GM21528 (cell line): ENCODE data around the gene RFK.
"Not testable (repeated sequence)": the region's sequence is repeated elsewhere in the genome, so short reads cannot be mapped to it uniquely, and the experiment has no call there.

Experiments
- ATAC-seq: cut with Tn5 transposase; IDR thresholded peaks from one replicate; pipeline ENCODE4 v1.9.1; 2021; ENCODE audit warnings: mild to moderate bottlenecking, moderate library complexity; ENCODE audit not compliant: unreplicated experiment, low FRiP score

RFK gene

DNA sequence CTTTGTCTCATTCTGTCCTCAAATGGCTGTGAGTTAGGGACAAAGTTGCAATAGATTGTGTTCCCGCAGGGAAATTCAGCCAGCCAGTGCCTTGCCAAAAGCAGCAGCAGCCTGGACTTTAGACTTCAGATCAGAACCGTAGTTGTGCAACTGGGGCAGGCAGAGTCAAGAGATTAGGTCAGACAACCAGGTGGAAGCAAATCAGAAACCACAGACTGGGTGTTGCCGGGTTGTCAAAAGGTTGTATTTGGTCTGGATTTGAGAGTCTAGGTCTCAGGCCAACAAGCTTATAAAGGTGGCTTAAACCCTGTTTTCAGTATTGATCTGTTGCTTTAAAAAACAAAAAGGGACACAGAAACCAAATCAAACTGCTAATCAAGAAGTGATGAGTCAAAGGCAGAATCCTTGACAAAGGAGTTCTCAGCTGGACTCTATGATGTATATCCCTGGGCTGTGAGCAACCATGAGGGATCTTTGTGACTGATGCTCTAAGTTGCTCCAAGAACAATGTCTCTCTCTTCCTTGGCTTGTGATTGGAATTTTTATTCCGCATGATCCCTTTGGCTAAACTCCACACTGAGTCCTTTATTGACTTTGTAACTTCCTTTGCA lies 20.9 kb downstream of the RFK start:
- no peak for ATAC-seq

DNA sequence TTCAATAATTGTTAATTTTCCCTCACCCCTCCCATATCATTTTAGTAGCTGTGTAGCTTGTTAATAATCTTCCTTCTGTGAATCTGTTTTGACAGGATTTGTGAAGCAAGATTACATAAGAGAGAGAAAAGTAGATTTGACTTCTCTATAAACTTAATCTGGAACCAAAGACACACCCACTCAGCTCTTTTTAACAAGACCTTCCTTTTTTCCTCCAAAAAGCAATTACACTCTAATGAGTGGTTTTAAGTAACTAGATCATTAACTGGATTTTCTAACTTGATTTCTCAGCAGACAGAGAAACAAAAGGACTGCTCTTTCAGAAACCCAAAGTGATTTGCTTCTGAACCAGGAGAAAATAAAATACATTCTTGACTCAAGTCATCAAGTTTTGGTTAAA lies 21.9 kb downstream of the RFK start:
- ATAC-seq: no peak

DNA sequence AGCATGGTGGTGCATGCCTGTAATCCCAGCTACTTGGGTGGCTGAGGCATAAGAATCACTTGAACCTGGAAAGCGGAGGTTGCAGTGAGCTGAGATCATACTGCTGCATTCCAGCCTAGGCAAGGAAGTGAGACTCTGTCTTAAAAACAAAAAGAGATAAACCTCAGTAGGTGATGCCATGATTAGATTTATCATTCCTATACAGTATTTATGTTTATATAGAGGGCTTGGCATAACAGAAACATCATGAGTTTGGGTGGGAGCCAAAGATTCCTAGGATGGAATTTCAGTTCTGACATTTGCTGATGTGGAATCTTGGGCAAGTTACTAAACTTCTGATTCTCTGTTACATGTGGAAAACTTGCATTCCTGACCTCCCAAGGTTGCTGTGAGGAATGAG lies 22.3 kb downstream of the RFK start:
- ATAC-seq: no peak

DNA sequence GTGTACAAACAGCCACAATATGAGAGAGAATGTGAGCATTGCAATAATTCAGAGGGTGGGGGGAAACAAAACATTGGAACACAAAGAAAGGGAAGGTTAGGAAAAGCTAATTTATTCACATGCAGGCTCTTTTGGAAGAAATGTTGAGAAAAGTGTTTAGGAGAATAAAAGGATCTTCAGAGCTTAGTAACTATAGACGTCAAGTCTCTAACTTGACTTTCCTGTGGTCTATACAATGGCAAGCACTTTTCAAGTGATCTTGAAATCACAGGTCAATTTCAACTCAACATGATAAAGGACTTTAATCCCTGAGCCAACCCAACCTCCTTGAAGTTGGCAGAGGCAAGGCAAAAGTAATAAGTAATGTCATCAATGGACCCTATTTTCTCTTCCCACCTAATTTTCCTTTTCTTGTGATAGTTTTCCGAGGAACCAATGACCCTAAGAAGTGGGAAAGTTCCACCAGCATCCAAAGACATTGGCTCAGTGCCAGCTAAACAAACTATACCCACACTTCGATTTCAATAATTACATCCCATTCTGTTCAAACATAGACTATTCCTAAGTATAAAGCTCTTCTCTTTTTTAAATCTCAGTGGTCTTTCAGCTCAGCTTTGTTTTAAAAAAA lies 23.7 kb downstream of the RFK start:
- ATAC-seq: no peak

DNA sequence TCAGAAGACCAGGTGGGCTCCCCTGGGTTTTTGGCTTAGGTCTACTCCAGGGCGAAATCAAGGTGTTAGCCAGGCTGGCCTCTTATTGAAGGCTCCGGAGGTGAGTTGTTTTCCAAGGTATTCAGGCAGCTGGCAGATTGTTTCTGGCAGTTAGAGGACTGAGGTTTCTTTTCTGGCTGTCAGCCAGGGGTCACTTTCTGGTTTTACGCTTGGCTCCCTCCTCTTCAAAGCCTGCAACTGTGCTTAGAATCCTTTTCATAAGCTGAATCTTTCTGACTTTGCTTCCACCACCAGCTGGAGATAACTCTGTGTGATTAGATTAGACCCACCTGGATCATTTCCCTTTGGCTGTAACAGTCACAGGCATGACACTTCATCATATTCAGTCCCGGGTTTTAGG lies 24.6 kb downstream of the RFK start:
- no peak for ATAC-seq

DNA sequence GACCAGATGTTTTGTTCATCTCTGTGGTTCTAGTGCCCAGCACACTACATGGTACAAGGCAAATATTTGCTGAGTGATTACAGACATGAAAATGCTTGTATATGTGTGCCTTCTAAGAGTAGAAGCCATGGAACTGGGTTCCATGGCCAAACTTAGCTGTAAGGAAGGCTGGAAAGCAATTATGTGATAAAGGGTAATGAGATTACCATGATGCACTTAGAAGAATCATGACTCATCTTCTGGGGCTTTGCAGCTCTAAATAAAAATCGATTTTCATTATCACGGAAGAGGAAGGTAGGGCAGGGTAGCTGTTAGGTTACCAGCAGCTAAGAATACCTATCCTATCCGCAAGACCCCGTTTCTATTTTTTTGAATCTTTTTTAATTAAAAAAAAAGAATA lies 28.0 kb downstream of the RFK start:
- ATAC-seq: no peak

DNA sequence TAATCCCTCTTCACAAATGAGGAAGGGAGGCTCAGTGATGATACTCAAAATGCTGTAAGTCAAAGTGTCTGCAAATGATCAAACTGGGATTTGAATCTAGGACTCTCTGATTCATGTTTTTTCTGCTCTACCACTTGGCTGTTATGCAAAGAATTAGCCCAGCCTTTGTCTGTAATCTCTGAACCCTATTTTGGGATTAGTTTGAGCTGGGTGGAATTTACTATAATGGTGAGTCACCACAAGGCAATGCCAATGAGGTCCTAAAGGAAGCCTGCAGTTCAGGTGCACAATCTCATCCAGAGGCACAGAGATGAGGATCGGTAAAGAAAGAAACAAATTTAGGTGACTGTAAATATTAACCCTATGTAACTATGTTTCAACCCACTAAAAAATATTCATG lies 29.2 kb downstream of the RFK start:
- ATAC-seq: no peak

DNA sequence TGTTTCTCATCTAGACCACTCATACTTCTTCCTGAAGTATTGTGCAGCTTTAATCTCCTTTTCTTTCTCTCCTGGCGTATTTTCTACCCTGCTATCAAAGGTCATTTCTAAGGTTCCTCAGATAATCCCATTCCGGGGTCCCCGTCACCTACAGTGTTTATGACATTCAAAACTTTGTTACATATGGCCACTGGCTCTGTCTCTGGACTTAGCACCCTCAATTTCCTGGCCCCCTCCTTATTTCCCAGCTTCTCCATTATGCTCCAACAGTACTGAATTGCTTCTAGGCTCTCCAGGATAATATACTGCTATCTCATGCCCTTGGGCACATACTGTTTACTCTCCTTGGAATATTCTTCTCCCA lies 31.2 kb downstream of the RFK start:
- ATAC-seq: no peak

DNA sequence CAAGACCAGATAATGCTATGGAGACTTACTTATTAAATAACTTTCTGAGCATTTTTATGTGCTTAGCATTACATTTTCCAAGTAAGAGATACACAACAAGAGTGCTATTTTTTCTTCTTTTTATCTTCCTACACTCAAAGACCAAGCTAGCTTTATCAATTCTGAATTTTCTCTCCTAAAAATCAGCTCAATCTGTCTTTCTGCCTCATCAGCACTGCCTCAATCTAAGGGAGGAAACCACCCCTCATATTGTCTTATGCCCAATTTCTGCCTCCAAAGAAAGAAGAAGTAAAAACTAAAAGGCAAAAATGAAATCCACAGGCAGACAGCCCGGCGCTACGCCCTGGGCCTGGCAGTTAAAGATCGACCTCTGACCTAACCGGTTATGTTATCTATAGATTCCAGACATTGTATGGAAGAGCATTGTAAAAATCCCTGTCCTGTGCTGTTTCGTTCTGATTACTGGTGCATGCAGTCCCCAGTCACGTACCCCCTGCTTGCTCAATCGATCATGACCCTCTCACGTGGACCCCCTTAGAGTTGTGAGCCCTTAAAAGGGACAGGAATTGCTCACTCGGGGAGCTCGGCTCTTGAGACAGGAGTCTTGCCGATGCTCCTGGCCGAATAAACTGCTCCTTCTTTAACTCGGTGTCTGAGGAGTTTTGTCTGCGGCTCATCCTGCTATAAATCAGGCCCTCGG lies 31.7 kb downstream of the RFK start:
- ATAC-seq: not testable (repeated sequence)

DNA sequence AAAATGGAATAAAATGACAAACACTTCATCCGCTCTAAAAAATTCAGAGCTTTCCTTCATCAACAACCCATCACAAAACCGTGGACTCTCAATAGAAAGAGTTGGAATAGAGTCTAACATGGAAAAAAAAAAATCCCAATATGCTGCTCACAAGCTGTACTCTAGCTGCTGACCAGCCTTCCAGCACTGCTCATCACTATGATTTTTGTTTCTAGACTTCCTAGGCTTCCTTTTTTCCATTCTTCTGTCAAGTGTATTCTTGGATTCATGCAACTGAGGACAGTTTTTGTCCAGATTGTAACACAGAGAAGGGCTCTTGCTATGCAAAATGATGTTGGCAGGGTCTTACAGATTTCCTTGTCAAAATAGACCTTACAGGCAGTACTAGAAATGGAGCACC lies 34.5 kb downstream of the RFK start:
- no peak for ATAC-seq

DNA sequence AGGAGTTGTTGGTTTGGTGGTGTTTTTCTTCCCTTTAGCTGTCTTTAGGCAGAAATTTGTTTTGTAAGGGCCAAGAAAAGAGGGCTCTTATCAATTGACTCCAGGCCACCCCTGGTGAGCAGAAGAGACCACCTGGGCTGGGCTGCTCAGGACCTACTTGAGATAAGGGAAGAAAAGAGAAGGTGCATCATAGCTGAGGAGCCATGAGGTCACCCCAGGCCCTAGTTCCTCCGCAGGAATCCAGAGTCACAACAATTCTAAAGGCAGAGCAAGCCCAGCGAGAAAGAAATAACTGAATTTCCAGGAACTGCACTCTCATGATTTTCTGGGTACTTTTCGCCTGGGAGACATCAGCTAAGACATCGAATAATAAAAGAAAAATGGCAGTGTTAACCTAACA lies 34.9 kb downstream of the RFK start:
- ATAC-seq: no peak

DNA sequence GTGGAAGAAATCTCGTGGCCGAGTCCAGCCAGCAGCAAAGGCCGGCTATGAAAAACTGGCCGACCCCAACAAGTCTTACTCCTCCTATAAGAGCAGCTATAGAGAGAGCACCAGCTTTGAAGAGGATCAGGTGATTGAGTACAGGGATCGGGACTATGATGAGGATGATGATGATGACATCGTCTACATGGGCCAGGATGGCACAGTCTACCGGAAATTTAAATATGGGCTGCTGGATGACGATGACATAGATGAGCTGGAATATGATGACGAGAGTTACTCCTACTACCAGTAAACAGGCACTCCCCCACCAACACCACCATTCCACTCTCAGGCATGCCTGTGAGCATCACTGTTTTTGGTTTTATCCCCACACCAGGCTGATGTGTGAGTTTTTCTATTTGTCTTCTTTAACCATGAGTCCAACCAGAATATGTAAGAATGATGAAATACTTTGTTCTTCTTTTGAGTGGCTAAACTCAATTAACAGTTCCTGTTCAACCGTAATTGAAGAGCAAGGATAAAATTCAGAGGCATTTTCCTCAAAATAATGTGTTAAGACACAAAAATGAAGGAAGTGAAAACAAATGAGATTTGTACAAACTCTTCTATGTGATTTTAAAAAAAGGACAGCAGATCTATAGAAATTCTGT lies 35.5 kb downstream of the RFK start:
- ATAC-seq: no peak

DNA sequence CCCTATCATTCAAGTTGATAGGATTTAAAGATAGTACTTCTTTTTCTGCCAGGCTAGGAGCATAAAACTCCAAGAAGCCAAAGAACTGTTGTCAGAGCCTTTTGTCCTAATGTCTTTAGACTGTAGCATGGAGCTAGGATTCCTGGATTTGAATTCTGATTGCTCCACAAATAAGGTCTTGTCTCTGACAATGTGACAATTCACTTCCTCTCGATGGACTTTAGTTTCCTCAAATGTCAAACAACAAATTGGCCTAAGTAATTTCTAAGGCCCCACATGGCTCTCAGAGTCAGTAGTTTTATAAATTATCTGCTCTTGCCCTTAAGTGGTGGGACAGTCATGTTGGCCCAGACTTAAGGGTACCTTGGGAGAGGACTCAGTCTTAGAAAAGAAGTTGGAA lies 36.7 kb downstream of the RFK start:
- ATAC-seq: no peak

DNA sequence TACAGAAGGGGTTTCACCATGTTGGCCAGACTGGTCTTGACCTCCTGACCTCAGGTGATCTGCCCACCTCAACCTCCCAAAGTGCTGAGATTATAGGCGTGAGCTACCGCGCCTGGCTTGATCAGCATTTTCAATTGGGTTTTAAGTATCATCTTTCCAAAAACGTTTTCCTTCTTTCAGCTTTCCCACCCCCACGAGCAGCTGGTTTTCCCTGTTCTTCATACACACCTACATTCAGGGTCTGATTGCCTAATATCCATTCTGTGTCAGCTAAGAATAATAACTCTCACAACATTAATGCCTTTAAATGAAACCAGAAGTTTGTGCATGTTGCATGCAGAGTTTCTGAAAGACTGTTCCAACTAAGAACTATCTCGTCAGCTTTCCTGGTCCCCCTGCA lies 38.3 kb downstream of the RFK start:
- ATAC-seq: no peak

DNA sequence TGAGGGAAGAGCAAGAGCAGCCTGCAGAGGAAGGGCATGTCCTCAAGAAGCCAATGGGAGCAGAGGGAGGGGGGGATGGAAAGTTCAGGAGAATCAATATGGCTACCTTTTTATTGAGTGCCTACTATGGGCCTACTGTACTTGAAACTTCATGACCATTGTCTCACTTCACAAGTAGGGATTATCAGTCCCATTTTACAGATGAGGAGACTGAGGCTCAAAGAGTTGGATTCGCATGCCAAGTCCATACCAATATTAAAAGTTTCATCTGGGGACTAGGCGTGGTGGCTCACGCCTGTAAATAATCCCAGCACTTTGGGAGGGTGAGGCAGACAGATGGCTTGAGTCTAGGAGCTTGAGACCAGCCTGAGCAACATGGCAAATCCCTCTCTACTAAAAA lies 40.0 kb downstream of the RFK start:
- ATAC-seq: no peak

DNA sequence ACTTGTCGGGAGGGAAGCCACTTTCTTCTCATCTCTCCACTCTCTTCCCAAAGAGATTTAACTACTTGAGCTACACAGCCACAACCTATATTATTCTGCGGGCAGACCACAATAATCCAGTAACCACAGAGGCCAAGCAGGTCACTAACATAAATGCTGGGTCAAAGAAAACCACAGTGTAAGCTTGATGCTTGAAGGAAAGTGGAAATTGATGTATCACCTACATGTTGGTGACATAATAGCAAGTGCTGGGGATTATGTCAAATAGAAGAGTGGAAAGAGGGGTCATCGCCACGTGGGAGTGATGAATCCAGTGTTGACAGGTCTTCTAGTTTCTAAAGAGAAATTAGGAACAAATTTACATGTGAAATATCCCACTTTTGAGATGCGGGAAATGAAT lies 40.9 kb downstream of the RFK start:
- ATAC-seq: no peak

DNA sequence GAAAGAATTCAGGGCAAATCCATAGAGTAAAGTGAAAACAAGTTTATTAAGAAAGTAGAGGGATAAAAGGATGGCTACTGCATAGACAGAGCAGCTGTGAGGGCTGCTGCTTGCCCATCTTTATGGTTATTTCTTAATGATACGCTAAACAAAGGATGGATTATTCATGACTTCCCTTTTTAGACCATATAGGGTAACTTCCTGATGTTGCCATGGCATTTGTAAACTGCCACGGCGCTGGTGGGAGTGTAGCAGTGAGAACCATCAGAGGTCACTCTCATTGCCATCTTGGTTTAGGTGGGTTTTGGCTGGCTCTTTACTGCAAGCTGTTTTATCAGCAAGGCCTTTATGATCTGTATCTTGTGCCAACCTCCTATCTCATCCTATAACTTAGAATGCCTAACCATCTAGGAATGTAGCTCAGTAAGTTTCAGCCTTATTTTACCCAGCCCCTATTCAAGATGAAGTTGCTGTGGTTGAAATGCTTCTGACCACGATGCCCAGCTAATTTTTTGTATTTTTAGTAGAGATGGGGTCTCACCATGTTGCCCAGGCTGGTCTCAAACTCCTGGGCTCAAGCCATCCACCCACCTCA lies 42.1 kb downstream of the RFK start:
- ATAC-seq: no peak

DNA sequence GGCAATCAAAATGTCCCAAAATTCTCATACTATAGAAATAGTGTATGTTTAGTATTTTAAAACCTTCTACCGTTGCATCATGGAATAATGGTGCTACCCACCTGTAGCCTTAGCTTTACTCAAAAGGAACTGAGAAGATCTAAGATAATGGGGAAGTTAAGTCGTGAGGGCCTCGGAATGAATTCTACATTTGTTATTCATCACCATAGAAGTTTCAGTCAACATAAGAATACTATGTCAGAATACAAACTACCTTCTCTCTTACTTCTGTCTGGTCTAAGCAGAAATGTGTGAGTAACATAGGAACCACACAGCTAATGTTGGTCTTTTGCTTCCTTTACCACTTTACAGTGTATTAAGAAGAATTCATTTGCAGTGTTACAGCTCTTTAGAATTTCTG lies 43.2 kb downstream of the RFK start:
- ATAC-seq: no peak

DNA sequence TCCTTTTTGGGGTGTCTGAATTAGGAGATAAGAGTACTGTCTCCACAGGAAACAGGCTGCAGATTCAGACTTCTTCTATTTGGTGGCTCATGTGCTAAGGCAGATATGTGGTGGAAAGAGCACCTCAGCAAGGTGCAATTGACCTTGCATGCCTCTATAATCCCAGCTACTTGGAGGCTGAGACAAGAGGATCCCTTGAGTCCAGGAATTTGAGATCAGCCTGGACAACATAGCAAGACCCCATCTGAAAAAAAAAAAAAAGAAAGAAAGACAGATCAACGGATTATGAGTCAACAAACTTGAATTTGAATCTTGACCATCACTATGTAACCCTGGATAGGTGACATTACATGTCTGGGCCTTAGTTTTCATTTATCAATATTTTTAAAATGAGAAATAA lies 44.4 kb downstream of the RFK start:
- no peak for ATAC-seq

DNA sequence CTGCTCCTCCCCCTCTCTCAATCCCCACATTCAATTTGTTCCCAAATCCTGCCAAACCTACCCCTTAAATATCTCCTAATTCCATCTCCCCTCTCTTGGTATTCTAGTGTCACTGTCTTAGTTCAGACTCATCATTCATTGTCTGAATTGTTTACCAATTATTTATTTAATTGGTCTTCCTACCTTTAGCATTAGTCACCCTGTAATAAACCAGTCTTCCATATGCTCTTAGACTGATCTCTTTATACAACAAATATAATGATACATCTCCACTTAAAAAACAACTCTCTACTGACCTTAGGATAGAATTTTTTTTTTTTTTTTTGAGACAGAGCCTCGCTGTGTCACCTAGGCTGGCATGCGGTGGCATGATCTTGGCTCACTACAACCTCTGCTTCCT lies 51.4 kb downstream of the RFK start:
- no peak for ATAC-seq

DNA sequence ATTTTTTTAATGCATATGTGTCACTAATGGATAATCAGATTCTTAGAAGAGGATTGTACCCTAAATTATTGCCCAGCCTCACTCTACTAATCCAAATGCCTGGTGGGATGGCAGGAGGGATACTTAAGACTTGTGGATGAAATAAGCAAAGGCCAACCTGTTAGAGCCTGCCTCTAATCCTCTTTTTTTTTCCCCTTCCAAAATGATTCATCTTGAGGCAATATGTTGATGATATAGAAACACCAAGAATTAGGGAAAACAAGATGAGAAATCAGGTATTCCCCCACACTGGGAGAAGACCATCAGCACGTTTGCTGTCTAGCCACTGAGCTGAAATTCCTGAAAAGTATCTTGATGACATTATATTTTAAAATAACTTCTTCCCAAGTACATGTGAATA lies 52.0 kb downstream of the RFK start:
- ATAC-seq: no peak
